ENCODE measurements around the gene DENND1C.
"Not testable (repeated sequence)": the region's sequence is repeated elsewhere in the genome, so short reads cannot be mapped to it uniquely, and the experiment has no call there.

The DENND1C gene

DNA sequence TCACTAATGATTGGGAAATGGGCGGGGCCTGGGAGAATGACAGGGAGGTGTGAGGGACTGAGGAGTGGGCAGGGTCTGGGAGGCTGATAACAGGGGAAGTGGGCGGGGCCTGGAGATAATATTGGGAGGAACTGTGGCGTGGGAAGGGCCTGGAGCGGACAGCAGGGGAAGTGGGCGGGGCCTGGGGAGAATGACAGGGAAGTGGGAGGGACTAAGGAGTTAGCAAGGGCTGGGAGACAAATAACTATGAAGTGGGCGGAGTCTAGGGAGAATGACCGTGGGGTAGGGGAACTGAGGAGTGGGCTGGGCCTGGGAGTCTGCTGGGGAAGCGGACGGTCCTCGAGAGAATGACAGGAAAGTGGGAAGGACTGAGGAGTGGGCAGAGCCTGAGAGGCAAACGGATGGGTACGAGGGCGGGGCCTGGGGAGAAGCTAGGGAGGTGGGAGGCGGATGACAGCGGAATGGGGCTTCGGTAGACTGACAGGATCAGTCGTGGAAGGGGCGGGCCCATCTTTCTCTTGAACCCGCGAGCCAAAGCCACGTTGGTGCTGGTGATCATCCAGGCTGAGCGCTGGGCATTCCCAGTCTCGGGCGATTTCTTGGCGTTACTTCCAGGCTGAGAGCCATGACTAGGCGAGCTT, 34.6 kb upstream of the DENND1C start:
- DNase-seq (ENCODE audit: insufficient read length, low spot score) (peak; percentile 87), FAIRE-seq (no peak)
- TF ChIP-seq, protein P1, sequence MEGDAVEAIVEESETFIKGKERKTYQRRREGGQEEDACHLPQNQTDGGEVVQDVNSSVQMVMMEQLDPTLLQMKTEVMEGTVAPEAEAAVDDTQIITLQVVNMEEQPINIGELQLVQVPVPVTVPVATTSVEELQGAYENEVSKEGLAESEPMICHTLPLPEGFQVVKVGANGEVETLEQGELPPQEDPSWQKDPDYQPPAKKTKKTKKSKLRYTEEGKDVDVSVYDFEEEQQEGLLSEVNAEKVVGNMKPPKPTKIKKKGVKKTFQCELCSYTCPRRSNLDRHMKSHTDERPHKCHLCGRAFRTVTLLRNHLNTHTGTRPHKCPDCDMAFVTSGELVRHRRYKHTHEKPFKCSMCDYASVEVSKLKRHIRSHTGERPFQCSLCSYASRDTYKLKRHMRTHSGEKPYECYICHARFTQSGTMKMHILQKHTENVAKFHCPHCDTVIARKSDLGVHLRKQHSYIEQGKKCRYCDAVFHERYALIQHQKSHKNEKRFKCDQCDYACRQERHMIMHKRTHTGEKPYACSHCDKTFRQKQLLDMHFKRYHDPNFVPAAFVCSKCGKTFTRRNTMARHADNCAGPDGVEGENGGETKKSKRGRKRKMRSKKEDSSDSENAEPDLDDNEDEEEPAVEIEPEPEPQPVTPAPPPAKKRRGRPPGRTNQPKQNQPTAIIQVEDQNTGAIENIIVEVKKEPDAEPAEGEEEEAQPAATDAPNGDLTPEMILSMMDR (IDR thresholded peaks at IDR 0.05; ENCODE audit: insufficient read depth, missing control alignments): no peak

DNA sequence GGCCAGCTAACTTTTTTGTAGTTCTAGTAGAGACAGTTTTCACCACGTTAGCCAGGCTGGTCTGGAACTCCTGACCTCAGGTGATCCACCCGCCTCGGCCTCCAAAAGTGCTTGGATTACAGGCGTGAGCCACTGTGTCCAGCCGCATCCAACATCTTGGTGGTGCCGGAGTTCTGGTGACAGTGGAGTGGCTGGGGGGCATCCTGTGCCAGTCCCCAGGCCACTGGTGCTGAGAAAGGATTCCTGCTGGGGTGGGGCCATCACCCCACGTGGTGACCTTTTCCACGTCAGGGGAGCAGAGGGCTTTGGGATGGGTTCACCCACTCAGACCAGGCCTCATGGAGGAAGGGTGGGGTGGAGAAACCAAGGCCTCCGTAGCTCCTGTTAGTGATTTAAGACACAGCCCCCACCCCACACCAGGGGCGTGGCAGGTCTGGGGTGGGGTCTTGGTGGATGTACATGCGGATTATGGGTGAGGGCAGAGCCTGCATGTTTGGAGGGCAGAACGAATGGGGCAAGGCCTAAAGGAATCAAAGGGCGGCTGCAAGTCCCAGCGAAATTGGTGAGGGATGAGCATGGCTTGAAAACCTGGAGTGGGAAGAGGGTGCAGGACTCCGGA, 33.4 kb upstream of the DENND1C start:
- DNase-seq (ENCODE audit: insufficient read length, low spot score) (no peak), FAIRE-seq (no peak)
- TF ChIP-seq, protein P1 (IDR thresholded peaks at IDR 0.05; ENCODE audit: insufficient read depth, missing control alignments): no peak

DNA sequence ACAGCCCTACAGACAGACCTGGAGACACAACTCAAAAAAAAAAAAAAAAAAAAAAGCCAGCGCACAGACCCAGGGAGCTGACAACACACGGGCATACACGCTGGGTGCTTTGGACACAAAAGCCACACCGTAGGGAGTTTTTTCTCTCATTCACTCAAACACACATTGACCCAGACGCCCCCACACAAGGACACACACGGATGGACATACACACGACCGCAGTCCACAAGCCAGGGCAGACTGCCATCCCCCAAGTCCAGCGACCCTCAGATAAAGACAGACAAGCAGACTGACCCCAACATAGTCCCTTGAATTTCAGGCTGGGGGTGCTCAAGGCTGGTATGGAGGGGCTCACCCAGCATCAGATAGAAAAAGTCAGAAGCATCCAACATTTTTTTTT, 32.5 kb upstream of the DENND1C start:
- TF ChIP-seq, protein P1 (IDR thresholded peaks at IDR 0.05; ENCODE audit: insufficient read depth, missing control alignments): no peak
- DNase-seq (ENCODE audit: insufficient read length, low spot score) (no peak), FAIRE-seq (no peak)

DNA sequence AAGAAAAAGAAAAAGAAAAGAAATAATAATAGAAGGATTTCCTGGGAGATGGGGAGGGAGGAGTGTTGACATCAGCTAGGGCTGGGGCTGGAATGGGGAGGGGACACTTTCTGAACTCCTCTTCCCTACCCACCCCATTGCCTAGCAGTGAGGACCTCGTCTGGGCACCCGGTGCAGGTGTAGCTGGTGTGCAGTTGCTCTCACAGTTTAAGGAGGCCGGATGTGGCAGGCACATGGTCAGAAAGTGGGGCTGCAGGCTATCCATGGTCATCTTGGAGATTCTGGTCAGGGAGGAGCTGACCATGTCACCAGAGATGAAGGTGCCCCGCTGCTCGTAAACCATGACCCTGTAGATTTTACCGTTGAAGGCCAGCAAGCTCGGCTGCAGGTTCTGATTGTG, 29.0 kb upstream of the DENND1C start:
- DNase-seq (ENCODE audit: insufficient read length, low spot score): no peak
- TF ChIP-seq, protein P1 (IDR thresholded peaks at IDR 0.05; ENCODE audit: insufficient read depth, missing control alignments): no peak
- no peak for FAIRE-seq

DNA sequence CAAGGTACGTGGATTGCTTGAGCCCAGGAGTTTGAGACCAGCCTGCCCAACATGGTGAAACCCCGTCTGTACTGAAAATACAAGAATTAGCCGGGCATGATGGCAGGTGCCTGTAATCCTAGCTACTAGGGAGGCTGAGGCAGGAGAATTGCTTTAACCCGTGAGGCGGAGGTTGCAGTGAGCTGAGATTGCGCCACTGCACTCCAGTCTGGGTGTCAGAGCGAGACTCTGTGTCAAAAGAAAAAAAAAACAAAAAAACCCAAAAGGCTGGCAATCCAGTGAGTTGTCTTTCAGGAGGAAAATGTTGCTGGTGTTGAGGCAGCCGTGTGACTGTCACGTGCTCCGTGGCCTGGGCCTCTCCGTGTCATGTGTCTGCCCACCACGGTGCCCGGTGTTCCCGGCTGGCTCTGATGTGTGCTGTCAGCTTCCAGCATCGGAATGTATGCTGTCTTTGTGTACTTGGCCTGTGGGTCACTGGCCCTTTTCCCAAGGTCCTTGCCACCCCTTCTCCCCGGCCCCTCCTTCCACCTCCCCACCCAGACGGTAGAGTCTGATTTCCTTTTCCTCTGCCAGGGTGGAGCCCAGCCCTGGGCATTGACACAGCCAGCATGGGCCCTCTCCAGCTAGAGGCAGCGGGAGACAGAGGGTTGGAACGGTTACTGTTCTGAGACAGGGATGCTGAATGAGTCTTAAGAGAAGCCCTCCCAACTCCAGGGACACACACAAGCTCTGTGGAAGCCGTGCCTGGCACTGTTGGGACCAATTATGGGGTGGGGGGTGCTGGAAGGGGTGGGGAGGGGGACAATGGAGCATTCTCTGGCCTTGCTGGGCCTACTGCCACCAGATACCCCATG, 27.8 kb upstream of the DENND1C start:
- TF ChIP-seq, protein P1 (IDR thresholded peaks at IDR 0.05; ENCODE audit: insufficient read depth, missing control alignments): no peak
- DNase-seq (ENCODE audit: insufficient read length, low spot score) (no peak), FAIRE-seq (no peak)

DNA sequence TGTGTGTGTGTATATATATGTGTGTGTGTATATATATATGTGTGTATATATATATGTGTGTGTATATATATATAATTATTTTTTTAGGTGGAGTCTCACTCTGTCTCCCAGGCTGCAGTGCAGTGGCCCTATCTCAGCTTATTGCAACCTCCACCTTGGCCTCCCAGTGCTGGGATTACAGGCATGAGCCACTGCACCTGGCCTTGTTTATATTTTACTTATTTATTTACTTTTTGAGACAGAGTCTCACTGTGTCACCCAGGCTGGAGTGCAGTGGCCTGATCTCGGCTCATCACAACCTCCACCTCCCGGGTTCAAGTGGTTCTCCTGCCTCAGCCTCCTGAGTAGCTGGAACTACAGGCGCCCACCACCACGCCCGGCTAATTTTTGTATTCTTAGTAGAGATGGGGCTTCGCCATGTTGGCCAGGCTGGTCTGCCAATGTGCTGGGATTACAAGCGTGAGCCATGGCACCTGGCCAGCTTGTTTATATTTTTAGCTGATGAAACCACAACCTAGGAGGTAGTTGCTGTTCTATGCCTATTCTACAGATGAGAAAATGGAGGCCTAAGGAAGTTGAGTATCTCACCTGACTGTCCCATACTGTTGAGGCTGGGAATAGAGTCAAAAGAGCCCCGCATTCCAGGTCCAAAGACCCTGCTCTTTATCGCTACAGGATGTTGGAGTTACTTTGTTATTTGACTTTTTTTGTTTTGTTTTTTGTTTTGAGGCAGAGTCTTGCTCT, 26.6 kb upstream of the DENND1C start:
- not testable (repeated sequence) for DNase-seq (ENCODE audit: insufficient read length, low spot score); FAIRE-seq
